Activated CD8-positive, alpha-beta memory T cell treated with anti-CD3 and anti-CD28 coated beads, Interleukin-2, amount 50 U/mL, for 24 hours (primary cell): ENCODE results near the gene TATDN3.
A peak's percentile ranks its signal among the peaks of the same experiment; 100 is the strongest.
"Not testable (repeated sequence)": the region's sequence is repeated elsewhere in the genome, so short reads cannot be mapped to it uniquely, and the experiment has no call there.

ENCODE experiments used
- DNase-seq: peaks from one replicate; pipeline ENCODE4 v3.0.0-alpha.2; 2020; ENCODE audit errors: extremely low read depth

TATDN3 gene, protein sequence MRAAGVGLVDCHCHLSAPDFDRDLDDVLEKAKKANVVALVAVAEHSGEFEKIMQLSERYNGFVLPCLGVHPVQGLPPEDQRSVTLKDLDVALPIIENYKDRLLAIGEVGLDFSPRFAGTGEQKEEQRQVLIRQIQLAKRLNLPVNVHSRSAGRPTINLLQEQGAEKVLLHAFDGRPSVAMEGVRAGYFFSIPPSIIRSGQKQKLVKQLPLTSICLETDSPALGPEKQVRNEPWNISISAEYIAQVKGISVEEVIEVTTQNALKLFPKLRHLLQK

DNA sequence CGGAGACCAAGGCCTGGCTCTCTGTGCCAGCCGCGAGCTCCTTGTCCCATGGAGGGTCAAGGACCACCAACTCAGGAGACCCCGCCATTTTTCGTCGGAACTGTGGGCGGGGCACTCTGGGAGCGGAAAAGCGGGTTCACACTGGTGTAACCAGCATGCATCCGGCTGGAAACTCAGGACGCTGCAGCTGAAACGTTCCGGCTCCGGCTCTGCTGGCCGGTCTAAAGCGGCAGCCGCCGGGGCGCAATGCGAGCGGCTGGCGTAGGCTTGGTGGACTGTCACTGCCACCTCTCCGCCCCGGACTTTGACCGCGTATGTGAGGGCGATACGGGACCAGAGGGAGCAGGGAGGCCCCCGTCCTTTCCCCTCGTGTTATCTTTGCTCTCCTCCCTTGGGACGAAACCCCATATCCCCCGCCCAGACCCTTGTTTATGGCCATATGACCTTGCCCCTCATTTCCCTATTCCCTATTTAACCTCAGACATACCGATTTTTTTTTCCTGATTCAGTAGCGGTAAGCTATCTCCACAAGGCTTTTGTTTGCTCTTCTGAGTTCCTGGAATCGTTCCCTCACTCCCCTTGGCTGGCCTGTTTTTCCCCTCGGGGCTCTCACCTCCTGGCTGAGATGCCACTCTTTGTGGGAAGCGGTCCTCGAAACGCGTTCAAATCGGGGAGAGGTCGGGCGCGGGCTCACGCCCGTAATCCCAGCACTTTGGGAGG lies at the start of gene TATDN3, which contains the start of gene NSL1:
Gene TATDN3, plus strand, starts transcription at position 219 of the 720 bp plus-strand sequence. Its CDS starts 28 bp downstream, at position 247.
Gene NSL1, minus strand, starts transcription at position 102 of the 720 bp plus-strand sequence. Its CDS starts 14 bp downstream, at position 88.
- DNase-seq = peak; percentile 92

DNA sequence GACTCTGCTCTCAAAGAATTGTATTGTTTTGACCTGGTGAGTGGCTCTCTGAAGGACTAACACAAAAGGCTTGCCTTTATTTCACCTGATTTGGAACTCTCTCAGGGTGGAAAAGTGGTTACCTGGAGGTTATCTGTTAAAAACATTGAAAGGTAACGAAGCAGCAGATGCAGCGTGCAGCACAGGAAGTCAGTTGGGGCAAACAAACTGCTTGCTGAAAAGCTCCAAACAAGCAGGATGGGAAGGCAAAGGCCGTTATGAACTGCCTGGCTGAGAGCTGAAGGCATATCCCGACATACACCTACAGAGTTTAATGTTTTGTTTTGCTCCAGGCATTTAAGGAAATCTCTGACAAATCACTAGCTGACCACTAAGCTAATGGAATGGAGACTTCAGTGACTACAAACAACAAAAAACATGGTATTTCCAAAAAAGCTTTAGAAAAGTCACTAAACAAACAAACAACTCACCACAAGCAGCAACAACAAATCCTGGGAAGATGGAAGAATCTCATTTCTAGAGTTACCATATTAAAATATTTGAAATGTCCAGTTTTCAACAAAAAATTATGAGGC lies 47.7 kb upstream of the TATDN3 start:
- no peak for DNase-seq

DNA sequence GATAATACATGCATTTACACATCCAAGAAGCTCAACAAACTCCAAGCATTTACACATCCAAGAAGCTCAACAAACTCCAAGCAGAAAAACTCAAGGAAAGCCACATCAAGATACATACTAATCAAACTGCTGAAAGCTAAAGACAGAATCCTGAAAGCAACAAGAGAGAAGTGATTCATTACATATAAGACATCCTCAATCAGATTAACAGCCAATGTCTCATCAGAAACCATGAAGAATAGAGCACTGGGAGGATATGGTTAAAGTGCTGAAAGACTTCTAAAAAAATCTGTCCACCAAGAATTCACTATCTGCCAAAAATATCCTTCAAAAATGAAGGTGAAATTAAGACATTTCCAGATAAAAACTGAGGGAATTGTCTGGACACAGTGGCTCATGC lies 46.4 kb upstream of the TATDN3 start:
- DNase-seq = no peak

DNA sequence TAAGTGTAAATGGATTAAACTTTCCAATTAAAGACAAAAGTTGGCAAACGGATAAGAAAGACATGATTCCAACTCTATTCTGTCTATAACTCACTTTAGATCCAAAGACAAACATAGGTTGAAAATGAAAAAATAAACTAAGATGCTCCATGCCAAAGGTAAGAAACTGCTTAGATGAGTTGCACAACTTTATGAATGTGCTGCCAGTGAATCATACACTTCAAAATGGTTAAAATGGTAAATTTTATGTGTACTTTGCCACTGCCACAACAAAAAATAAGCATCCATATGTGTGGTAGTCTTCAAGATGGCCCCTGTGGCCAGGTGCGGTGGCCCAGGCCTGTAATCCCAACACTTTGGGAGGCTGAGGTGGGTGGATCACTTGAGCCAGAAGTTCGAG lies 45.1 kb upstream of the TATDN3 start:
- DNase-seq = no peak

DNA sequence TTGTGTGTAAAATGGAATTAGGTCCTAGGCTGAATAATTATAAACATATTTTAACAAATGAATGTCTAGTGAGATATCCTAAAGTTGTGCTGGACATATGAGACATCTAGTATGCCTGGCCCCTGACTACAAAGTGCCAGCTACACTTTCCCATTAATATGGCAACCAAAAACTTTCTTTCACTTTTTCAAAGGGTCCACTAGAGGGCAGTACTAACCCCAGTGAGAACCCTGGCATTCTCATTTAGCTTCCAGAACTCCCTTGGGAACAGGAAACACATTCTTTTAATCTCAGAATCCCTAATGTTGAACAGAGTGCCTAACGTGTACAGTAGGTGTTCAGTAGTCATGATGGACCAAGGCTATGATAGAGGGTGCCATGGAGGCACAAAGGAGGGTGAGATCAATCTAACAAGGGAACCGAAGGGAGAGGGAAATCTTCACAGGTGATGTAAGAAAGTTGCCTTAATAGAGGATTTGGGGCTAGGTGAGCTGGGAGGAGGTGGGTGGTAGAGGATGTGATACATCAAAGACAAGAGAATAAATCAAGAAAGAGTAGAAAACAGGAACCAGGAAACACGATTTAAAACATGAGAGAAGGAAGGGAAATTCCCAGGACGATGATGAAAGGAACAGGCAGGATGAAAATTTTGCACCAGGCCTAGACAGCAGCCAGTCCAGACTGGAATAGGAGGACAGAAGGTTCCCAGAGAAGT lies 41.7 kb upstream of the TATDN3 start:
- DNase-seq = no peak

DNA sequence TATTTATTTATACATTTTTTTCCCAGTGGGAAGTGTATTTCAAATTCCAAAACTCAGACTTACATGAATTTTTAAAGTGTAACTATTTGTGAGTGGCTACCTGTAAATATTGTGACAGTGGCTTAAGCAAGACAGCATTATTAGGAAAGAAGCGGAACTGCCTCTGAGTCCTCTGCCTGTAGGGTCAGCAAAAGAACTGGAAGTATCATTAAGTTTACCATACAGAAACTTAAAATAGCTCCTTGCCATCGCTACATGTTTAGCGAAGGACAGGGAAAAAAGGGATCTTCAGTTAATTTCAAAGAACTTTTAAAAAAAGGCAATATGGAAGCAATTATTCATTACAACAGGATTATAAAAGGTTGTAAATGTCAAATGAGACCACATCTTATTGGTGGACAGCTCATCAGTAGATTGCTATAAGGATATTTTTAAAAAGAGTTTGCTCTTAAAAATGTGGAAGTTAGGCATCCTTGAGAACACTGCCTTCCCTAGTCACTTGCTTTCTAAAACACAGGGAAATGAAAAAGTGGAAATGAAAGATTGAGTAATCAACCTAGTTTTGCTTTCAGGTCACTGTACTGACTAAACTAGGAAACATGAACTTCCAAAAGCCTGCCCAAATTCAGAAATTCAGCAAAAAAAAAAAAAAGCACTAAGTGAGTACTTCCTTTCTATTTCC lies 39.3 kb upstream of the TATDN3 start:
- no peak for DNase-seq

DNA sequence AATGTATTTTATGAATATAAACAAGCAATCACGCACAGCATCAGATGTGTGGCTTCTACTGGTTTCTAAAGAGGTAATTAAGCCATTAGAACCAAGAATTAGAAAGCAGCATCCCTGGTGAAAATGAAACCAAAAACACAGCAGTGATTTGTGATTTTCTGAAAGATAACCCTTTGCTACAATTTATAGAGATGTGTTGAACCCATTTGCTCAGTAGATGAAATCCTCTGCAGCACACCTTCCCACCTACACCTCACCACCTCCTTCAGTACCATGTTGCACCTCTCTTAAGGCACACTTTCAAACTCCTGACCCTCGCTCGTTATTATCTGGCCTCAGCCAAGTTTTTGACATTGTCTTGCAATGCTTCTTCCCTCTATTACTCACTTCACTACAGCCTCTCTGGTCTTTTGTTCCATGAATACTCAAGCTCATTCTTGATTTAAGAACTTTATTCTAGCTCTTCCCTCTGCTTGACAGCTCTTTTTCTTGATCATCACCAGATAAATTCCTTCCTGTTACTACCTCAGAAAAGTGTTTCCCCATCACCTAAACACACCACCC lies 38.7 kb upstream of the TATDN3 start:
- DNase-seq = no peak

DNA sequence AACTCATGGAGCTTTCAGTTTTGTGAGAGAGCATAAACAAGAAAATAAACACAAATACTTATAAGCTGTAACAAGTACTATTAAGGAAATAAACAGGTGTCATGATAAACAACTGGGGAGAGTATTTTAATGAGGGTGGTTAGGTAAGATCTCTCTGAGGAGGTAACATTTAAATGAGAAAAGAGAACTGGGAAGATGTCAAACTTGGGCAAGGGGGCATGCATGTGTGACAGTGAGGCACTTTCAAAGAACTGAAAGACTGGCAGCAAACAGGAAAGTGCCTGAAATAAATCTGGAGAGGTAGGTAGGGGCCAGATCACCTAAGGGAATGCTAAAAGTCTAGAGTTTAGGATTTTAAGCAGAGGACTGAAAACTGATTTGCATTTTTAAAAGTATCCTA lies 37.9 kb upstream of the TATDN3 start:
- DNase-seq = no peak

DNA sequence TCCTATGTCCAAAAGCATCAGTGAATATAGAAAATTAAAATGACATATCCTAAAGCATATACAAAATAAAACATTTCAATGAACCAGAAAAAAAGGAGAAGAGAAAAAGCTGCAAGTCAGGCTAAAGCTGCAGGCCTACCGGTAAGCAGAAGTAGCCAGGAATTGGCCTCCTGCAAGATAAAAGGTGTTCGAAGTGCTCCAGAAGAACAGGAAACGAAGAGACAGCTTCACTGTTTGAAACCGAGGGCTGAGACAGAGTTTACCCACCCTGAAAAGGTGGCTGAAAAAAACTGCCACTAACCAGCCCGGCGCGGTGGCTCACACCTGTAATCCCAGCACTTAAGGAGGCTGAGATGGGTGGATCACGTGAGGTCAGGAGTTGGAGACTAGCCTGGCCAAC lies 37.5 kb upstream of the TATDN3 start:
- DNase-seq = no peak

DNA sequence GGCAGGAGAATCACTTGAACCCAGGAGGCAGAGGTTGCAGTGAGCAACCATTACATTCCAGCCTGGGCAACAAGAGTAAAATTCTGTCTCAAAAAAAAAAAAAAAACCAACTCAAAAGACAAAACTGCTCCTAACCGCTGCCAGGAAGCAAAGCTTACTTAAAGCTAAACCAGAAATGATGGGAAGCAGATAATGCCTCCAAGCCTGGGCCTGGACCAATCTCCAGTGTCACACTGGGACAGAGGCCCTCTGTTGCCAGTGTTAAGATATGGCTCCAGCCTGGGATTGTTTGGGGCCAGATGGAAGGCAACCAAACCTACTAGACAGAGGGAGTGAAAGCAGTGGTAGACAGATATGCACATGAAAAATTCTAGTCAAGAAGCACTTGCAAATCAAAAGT lies 37.0 kb upstream of the TATDN3 start:
- DNase-seq = no peak

DNA sequence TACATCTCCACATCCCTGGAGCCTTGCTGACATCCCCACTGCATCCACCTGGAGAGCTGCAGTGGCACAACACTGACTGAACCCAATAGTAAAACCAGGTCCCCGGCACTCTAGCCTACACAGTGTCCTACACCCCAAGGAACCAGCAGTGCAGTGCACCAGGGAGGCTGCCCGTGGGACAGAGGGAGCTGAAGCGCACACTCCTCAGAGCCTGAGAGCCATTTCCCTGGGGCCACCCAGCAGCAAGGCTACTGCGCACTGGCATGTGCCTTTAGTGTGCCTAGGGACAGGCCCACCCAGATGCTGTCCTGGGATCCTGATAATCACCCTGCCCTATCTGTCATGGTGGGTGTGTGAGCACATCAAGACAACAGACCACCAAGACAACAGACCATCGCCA lies 32.0 kb upstream of the TATDN3 start:
- DNase-seq = no peak

DNA sequence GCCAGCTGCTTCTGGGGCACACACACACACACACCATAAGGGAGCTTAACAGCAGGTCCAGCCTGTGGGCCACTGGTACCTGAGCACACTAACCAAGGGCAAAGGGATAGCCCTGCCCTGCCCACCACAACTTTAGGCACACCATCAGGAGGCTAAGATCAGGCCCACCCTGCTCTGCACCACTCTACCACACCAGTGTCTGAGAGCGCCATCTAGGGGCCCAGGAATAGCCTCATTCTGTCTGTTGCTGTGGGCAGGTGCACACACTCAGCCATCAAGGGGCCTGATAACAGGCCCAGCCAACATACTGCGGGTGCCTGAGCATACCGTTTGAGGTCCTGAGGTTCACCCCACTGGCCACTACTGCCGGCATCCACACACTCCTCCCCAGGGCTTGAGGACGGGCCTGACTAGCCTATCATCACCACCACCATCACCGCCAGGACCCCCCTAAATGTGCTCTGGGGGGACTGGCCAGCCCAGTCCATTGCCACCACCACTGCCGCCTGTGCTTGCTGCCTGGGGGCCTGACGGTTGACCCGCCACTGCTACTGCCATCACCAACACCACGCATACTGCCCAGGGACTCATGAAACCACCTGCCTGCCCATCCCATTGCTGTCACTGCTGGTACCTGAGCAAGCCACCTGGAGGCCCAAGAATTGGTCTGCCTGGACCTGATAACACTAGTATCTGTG lies 31.4 kb upstream of the TATDN3 start:
- DNase-seq = no peak

DNA sequence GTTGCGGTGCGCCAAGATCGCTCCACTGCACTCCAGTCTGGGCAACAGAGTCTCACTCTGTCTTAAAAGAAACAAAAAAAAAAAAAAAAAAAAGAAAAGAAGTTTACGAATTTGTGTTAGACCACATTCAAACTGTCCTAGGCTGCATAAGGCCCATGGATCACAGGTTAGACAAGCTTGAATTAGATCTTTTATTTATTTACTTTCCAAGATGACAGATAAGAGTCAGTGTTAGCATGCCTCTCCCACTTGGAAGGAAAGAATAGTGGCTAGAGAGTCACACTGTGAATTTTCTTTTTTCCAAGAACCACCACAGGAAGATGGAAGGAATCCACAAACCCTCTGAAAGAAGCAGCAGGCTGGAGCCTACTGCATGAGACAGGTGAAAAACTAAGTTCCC lies 29.5 kb upstream of the TATDN3 start:
- DNase-seq = no peak

DNA sequence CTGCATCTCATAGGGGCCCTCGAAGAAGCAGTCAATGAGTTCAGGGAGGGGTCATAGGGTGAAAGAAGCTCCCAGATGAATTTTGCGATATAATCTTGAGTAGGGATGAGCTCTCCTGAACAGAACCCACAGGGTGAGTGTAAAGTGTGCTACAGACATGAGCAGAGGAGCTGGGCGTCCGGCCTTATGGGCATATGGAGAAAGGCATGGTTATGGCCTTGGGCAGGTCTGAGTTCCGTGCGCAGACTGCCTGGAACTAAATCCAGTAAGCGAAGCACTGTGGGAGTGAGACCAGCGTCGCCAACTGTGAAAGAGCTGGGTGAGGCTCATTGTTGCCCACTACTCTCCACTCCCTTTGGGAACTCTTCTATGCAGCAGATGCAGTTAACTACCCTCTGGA lies 28.9 kb upstream of the TATDN3 start:
- no peak for DNase-seq

DNA sequence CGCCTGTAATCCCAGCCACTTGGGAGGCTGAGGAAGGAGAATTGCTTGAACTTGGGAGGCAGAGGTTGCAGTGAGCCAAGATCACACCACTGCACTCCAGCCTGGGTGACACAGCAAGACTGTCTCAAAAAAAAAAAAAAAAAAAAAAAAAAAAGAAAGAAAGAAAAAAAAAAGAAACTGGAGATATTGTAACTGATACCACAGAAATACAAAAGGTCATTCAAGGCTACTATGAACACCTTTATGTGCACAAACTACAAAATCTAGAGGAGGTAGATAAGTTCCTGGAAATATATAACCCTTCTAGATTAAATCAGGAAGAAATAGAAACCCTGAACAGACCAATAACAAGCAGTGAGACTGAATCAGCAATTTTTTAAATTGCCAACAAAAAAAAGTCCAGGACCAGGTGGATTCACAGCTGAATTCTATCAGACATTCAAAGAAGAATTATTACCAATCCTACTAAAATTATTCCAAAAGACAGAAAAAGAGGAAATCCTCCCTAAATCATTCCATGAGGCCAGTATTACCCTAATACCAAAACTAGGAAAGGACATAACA lies 26.9 kb upstream of the TATDN3 start:
- not testable (repeated sequence) for DNase-seq

DNA sequence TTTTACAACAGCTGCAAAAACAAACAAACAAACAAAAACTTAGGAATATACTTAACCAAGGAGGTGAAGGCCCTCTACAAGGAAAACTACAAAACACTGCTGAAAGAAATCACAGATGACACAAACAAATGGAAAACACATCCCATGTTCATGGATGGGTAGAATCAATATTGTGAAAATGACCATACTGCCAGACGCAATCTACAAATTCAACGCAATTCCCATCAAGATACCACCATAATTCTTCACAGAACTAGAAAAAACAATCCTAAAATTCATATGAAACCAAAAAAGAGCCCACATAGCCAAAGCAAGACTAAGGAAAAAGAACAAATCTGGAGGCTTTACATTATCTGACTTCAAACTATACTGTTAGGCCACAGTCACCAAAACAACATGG lies 24.9 kb upstream of the TATDN3 start:
- not testable (repeated sequence) for DNase-seq

DNA sequence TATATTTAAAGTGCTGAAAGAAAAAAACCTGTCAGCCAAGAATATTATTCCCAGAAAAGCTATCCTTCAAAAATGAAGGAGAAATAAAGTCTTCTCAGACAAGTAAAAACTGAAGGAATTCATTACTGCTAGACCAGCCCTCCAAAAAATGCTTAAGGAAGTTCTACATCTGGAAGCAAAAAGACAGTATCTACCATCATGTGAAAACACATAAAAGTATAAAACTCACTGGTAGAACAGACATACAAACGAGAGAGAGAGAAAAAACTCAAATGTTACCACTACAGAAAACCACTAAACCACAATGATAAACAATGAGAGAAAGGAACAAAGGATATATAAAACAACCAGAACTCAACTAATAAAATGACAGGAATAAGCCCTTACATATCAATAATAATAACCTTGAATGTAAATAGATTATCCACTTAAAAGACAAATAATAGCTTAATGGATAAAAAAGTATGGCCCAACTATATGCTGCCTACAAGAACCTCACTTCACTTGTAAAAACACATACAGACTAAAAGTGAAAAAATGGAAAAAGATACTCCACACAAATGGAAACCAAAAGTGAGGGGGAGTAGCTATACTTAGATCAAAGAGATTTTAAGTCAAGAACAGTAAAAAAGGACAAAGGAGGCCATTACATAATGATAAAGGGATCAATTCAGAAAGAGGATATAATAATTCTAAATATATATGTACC lies 22.1 kb upstream of the TATDN3 start:
- DNase-seq = no peak

DNA sequence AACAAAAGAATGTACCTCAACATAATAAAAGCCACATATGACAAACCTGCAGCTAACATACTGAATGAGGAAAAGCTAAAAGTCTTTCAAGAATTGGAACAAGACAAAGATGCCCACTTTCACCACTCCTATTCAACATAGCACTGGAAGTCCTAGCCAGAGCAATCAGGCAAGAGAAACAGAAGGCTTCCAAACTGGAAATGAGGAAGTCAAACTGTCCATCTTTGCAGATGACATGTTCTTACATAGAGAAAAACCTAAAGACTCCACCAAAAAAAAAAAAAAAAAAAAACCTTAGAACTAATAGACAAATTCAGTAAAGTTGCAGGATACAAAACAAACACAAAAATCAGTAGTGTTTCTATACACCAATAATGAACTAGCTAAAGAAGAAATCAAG lies 20.4 kb upstream of the TATDN3 start:
- no peak for DNase-seq

DNA sequence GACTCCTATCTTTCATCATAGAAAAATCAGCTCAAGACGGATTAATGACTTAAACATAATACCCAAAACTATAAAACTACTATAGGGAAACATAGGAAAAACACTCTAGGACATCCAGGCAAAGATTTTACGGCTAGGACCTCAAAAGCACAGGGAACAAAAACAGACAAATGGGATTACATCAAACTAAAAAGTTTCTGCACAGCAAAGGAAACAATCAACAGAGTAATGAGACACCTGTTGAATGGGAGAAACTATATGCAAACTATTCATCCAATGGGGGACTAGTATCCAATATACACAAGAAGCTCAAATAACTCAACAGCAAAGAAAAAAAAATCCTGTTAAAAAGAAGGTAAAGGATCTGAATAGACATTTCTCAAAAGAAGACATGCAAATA lies 18.7 kb upstream of the TATDN3 start:
- no peak for DNase-seq

DNA sequence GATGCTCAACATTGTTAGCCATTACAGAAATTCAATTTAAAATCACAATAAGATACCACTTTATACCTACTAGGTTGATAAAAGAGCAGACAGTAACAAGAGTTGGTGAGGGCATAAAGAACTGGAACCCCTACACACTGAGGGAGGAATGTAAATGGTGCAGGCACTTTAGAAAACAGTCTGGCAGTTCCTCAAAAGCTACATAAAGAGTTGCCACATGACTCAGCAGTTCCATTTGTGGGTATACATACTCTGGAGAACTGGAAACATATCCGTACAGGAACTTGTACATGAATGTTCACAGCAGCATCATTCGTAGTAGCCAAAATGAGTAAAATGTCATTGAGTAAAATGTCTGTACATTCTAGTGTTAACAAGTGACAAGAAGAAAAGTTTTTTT lies 17.1 kb upstream of the TATDN3 start:
- DNase-seq = no peak
